CD4-positive, alpha-beta T cell (primary cell): ENCODE results near the gene WDR88. TPM values are rescaled to one million over a fixed set of nuclear protein-coding genes. Genes with fewer than 3 reads are reported as not detected.
"Not testable (repeated sequence)": the region's sequence is repeated elsewhere in the genome, so short reads cannot be mapped to it uniquely, and the experiment has no call there.

Source experiments
- ATAC-seq: fragments of 200-7000 bp; cut with Tn5 transposase; one replicate; pipeline ENCODE4 v1.10.0; 2022; ENCODE audit warnings: mild to moderate bottlenecking; ENCODE audit not compliant: poor library complexity
- CTCF ChIA-PET: fragments of 350-600 bp; sonication (Branson Sonifier 250); formaldehyde crosslinking; loops from one replicate; lab custom pipeline; 2021; ENCODE audit warnings: antibody characterized with exemption, inconsistent platforms; lab: Charles Lee
- POLR2A ChIA-PET: fragments of 350-600 bp; sonication (Branson Sonifier 250); formaldehyde crosslinking; loops from one replicate; lab custom pipeline; 2021; ENCODE audit warnings: antibody characterized with exemption, inconsistent platforms; lab: Charles Lee
- DNase-seq, 14 experiments: peaks; one replicate each; pipeline ENCODE4 v3.0.0-alpha.2; 2013 to 2020; ENCODE audit warnings: mixed read lengths in 2 of 14
- H3K27ac ChIP-seq, 2 donors: one replicate each; pipeline versions ENCODE4 v1.5.1 to v1.7.0; 2013; ENCODE audit warnings: low read length in 2 of 2, low read depth in 1 of 2, mild to moderate bottlenecking in 1 of 2
- H3K27me3 ChIP-seq, 2 experiments: 1 replicate in 1 of 2; 2 replicates in 1 of 2; pipeline versions ENCODE4 v1.6.1 to v1.7.0; 2013; ENCODE audit warnings: low read length in 2 of 2, control low read depth in 1 of 2, mild to moderate bottlenecking in 1 of 2, moderate library complexity in 1 of 2; ENCODE audit not compliant: insufficient read depth in 2 of 2, control insufficient read depth in 1 of 2
- H3K36me3 ChIP-seq: one replicate; pipeline ENCODE4 v1.6.1; 2013; ENCODE audit warnings: low read length, control low read depth; ENCODE audit not compliant: insufficient read depth
- H3K4me1 ChIP-seq: one replicate; pipeline ENCODE4 v1.6.1; 2013; ENCODE audit warnings: low read length, control low read depth; ENCODE audit not compliant: insufficient read depth
- H3K4me3 ChIP-seq: one replicate; pipeline ENCODE4 v1.5.1; 2013; ENCODE audit warnings: mild to moderate bottlenecking, low read length, moderate library complexity
- H3K9me3 ChIP-seq, 2 experiments: 1 replicate in 1 of 2; 2 replicates in 1 of 2; pipeline versions ENCODE4 v1.6.1 to v1.7.0; 2013; ENCODE audit warnings: low read length in 2 of 2, mild to moderate bottlenecking in 2 of 2, control low read depth in 1 of 2, moderate library complexity in 1 of 2; ENCODE audit not compliant: control insufficient read depth in 1 of 2, insufficient read depth in 1 of 2
- H3K27ac Mint-ChIP-seq: one replicate; pipeline ENCODE4 v1.8.0; 2020; ENCODE audit warnings: mixed read lengths
- H3K27me3 Mint-ChIP-seq: one replicate; pipeline ENCODE4 v1.8.0; 2021; ENCODE audit warnings: mixed read lengths
- H3K36me3 Mint-ChIP-seq: one replicate; pipeline ENCODE4 v1.8.0; 2021; ENCODE audit warnings: low read depth, mixed read lengths
- H3K4me1 Mint-ChIP-seq: one replicate; pipeline ENCODE4 v1.8.0; 2021; ENCODE audit warnings: low read depth, mixed read lengths
- H3K4me3 Mint-ChIP-seq: one replicate; pipeline ENCODE4 v1.8.0; 2020; ENCODE audit warnings: mild to moderate bottlenecking, mixed read lengths
- H3K9me3 Mint-ChIP-seq: one replicate; pipeline ENCODE4 v1.8.0; 2020; ENCODE audit warnings: mixed read lengths
- intact Hi-C, 2 experiments: fragments of 100-400 bp; cut with DNase I in 1 of 2; cut with micrococcal nuclease in 1 of 2; formaldehyde crosslinking; loops; one replicate each; pipeline versions ENCODE4 v1.15.1 to v1.9.0; 2023 to 2025; cut with DNase I, micrococcal nuclease
- total RNA-seq, 174 experiments: library from RNA in 2 of 174; stranded (reverse) in 2 of 174; gene quantifications; one replicate each; pipeline ENCODE4 v1.2.3 and lab custom pipeline; 2021 to 2026
- TF ChIP-seq, protein P1 (sequence below): fragments of 200-600 bp; IDR thresholded peaks from one replicate; pipeline ENCODE4 v1.8.0; 2022; ENCODE audit warnings: antibody characterized with exemption, mild to moderate bottlenecking

Gene WDR88
- total RNA-seq, 2 experiments from 2014 or later: not detected

DNA sequence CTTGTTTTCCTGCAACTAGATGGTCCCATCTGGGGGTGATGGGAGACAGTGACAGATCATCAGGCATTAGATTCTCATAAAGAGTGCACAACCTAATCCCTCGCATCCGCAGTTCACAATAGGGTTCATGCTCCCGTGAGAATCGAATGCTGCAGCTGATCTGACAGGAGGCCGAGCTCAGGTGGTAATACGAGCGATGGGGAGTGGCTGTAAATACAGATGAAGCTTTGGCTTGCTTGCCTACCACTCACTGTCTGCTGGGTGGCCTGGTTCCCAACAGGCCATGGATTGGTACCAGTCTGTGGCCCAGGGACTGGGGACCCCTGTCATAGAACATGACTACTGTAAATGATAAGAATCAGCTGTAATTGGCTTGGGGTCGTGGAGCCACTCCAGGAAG lies 28.0 kb downstream of the WDR88 start:
- no peaks in the 10 kb centered on the region for H3K27me3 Mint-ChIP-seq
- H3K4me1 Mint-ChIP-seq: peaks cover 41% of the 10 kb centered on the region
- H3K4me3 Mint-ChIP-seq: no peak overlapping the region
- ATAC-seq (no peak), DNase-seq (no peak)
- TF ChIP-seq, protein P1, sequence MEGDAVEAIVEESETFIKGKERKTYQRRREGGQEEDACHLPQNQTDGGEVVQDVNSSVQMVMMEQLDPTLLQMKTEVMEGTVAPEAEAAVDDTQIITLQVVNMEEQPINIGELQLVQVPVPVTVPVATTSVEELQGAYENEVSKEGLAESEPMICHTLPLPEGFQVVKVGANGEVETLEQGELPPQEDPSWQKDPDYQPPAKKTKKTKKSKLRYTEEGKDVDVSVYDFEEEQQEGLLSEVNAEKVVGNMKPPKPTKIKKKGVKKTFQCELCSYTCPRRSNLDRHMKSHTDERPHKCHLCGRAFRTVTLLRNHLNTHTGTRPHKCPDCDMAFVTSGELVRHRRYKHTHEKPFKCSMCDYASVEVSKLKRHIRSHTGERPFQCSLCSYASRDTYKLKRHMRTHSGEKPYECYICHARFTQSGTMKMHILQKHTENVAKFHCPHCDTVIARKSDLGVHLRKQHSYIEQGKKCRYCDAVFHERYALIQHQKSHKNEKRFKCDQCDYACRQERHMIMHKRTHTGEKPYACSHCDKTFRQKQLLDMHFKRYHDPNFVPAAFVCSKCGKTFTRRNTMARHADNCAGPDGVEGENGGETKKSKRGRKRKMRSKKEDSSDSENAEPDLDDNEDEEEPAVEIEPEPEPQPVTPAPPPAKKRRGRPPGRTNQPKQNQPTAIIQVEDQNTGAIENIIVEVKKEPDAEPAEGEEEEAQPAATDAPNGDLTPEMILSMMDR: no peak
- no peaks in the 10 kb centered on the region for H3K27me3 ChIP-seq
- no peaks in the 10 kb centered on the region for H3K9me3 Mint-ChIP-seq
- CTCF ChIA-PET: interaction anchor here (1.4 to 3.2 kb wide), 2 partner anchors 17 to 23 kb away, joined by 6 to 21 read pairs; no protein-coding TSS in a partner anchor
- no peaks in the 10 kb centered on the region for H3K36me3 Mint-ChIP-seq
- H3K4me3 ChIP-seq: no peak overlapping the region
- no peaks in the 10 kb centered on the region for H3K36me3 ChIP-seq
- peak overlapping the region in 1 of 2 donors; percentile 55 for H3K27ac ChIP-seq
- H3K27ac Mint-ChIP-seq: peak overlapping the region; percentile 79
- peaks cover 45% of the 10 kb centered on the region for H3K4me1 ChIP-seq
- POLR2A ChIA-PET: interaction anchor here (0.6 to 6.2 kb wide), 5 partner anchors 14 to 754 kb away, joined by 3 to 116 read pairs (median 3); partner anchors contain the start of gene DPY19L3
- no peaks in the 10 kb centered on the region for H3K9me3 ChIP-seq
- intact Hi-C loops: loop anchor here in 1 of 2 experiments (1.0 kb wide), 1 partner anchor 16 kb away; no protein-coding TSS in a partner anchor

DNA sequence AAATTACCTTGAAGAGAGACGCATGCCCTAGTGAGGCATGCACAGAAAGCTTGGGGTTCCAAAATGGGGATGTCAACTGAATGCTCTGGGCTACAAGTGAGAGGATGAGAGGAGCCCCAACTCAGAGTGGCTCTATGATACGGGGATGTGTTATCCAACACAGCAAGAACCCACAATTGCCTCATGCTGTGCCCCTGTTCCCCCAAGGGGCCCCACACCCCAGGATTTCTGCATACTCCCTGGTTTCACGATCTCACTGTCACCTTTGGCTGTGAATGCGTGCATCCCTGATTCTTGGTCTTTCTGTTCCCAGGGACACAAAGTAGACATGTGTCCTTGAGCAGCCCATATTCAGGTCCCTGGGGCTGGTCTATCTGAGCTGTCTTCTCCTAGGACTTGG lies 29.3 kb downstream of the WDR88 start:
- intact Hi-C loops: no loop called here
- H3K36me3 ChIP-seq: no peaks in the 10 kb centered on the region
- H3K4me3 ChIP-seq: no peak overlapping the region
- no peaks in the 10 kb centered on the region for H3K27me3 ChIP-seq
- TF ChIP-seq, protein P1: no peak
- no peaks in the 10 kb centered on the region for H3K36me3 Mint-ChIP-seq
- ATAC-seq (no peak), DNase-seq (no peak)
- H3K27ac Mint-ChIP-seq: peak overlapping the region; percentile 79
- H3K27me3 Mint-ChIP-seq: no peaks in the 10 kb centered on the region
- H3K9me3 ChIP-seq: no peaks in the 10 kb centered on the region
- CTCF ChIA-PET: interaction anchor here (3.2 kb wide), 1 partner anchor 16 kb away, joined by 21 read pairs; no protein-coding TSS in a partner anchor
- no peaks in the 10 kb centered on the region for H3K9me3 Mint-ChIP-seq
- POLR2A ChIA-PET: interaction anchor here (0.8 to 6.2 kb wide), 3 partner anchors 13 to 468 kb away, joined by 3 to 116 read pairs (median 4); no protein-coding TSS in a partner anchor
- peaks cover 41% of the 10 kb centered on the region for H3K4me1 Mint-ChIP-seq
- peak overlapping the region; percentile 6 to 26 for H3K27ac ChIP-seq
- no peak overlapping the region for H3K4me3 Mint-ChIP-seq
- peaks cover 45% of the 10 kb centered on the region for H3K4me1 ChIP-seq

DNA sequence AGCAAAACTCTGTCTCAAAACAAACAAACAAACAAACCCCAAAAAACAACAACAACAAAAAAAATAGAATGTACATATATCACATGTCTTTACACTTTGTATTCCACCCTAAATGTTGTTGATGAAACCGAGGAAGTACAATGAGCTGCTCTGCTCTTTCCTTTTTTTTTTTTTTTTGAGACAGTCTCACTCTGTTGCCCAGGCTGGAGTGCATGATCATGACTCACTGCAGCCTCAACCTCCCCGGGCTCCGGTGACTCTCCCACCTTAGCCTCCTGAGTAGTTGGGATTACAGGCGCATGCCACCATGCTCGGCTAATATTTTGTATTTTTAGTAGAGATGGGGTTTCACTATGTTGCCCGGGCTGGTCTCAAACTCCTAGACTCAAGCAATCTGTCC lies 31.6 kb downstream of the WDR88 start:
- H3K9me3 Mint-ChIP-seq: peaks cover 3% of the 10 kb centered on the region
- intact Hi-C loops: no loop called here
- CTCF ChIA-PET: interaction anchor here (0.9 kb wide), 1 partner anchor 14 kb away, joined by 3 read pairs; no protein-coding TSS in a partner anchor
- peaks cover 34% of the 10 kb centered on the region for H3K4me1 Mint-ChIP-seq
- H3K4me3 ChIP-seq: no peak overlapping the region
- peaks cover 36% of the 10 kb centered on the region for H3K4me1 ChIP-seq
- H3K27ac ChIP-seq: no peak overlapping the region
- ATAC-seq (no peak), DNase-seq (no peak)
- H3K36me3 ChIP-seq: no peaks in the 10 kb centered on the region
- H3K9me3 ChIP-seq: peaks cover 5 to 10% of the 10 kb centered on the region in 2 experiments
- POLR2A ChIA-PET: interaction anchor here (1.1 to 1.6 kb wide), 2 partner anchors 10 to 14 kb away, joined by 5 read pairs; no protein-coding TSS in a partner anchor
- peaks cover 3% of the 10 kb centered on the region for H3K36me3 Mint-ChIP-seq
- TF ChIP-seq, protein P1: no peak
- H3K4me3 Mint-ChIP-seq: no peak overlapping the region
- no peaks in the 10 kb centered on the region for H3K27me3 Mint-ChIP-seq
- H3K27ac Mint-ChIP-seq: no peak overlapping the region
- H3K27me3 ChIP-seq: no peaks in the 10 kb centered on the region

DNA sequence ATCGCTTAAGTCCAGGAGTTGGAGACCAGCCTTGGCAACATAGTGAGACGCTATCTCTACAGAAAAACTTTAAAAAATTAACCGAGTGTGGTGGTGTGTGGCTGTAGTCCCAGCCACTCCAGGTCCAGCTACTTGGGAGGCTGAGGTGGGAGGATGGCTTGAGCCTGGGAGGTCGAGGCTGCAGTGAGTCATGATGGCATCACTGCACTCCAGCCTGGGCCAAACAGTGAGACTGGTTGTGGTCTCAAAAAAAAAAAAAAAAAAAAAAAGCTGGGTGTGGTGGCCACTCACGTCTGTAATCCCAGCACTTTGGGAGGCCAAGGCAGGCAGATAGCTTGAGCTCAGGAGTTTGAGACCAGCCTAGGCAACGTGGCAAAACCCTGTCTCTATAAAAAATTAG lies 34.1 kb downstream of the WDR88 start:
- H3K9me3 Mint-ChIP-seq, H3K4me3 Mint-ChIP-seq, H3K27me3 Mint-ChIP-seq, H3K27me3 ChIP-seq, intact Hi-C loops, H3K27ac Mint-ChIP-seq, H3K36me3 ChIP-seq, H3K36me3 Mint-ChIP-seq, DNase-seq, ATAC-seq, H3K4me3 ChIP-seq, H3K27ac ChIP-seq: not testable (repeated sequence)
- Histone ChIP-seq H3K9me3 (peaks cover 5 to 10% of the 10 kb centered on the region in 2 experiments), H3K4me1 (peaks cover 12% of the 10 kb centered on the region)
- H3K4me1 Mint-ChIP-seq: peaks cover 21% of the 10 kb centered on the region
- ChIA-PET CTCF (interaction anchor here (2.1 kb wide), 1 partner anchor 11 kb away, joined by 10 read pairs; no protein-coding TSS in a partner anchor), POLR2A (interaction anchor here (1.1 kb wide), 1 partner anchor 11 kb away, joined by 4 read pairs; no protein-coding TSS in a partner anchor)
